HG03565 (cell line): ENCODE results near the gene SHROOM3.
"Not testable (repeated sequence)": the region's sequence is repeated elsewhere in the genome, so short reads cannot be mapped to it uniquely, and the experiment has no call there.

ENCODE experiments used
- ATAC-seq: cut with Tn5 transposase; IDR thresholded peaks from one replicate; pipeline ENCODE4 v1.9.1; 2021; ENCODE audit warnings: mild to moderate bottlenecking, moderate library complexity; ENCODE audit not compliant: unreplicated experiment

Gene SHROOM3

GRCh38 chr4:76708971-76709771 is 274.1 kb downstream of the SHROOM3 start:
- no peak for ATAC-seq

- ATAC-seq = no peak
Measured at GRCh38 chr4:76709772-76710090, 274.7 kb downstream of the SHROOM3 start.

DNA sequence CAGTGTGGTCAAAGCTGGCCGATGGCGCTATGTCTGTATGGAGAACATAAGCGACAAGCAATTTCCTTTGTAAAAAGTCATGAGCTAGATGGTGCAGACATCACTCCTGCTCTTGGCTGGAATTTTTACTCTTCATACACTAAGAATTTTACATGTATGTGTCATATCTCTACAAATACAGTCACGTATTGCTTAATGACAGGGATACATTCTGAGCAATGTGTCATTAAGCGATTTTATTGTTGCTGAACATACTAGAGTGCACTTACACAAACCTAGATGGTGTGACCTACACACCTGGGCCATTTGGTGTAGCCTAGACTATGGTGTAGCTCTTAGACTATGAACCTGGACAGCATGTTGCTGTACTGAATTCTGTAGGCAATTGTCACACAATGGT is 277.5 kb downstream of the SHROOM3 start:
- no peak for ATAC-seq

DNA sequence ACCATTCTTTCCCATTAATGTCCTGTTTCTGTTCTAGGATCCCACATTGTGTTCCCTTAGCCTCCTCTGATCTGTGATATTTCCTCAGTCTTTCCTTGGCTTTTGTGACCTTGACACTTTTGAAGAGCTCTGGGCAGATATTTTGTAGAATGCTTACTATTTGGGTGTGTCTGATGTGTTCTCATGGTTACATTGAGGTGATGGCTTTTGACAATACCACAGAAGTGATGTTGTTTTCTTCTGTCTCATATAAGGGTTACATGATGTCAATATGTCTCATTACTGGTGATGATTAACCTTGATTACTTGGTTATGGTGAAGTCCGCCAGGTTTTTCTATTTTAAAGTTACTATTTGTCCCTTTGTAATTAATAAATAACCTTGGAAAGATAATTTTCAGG is 279.2 kb downstream of the SHROOM3 start:
- no peak for ATAC-seq

- no peak for ATAC-seq
Measured at GRCh38 chr4:76716020-76716419, 281.0 kb downstream of the SHROOM3 start.

- ATAC-seq = no peak
Measured at GRCh38 chr4:76716658-76717057, 281.6 kb downstream of the SHROOM3 start.

DNA sequence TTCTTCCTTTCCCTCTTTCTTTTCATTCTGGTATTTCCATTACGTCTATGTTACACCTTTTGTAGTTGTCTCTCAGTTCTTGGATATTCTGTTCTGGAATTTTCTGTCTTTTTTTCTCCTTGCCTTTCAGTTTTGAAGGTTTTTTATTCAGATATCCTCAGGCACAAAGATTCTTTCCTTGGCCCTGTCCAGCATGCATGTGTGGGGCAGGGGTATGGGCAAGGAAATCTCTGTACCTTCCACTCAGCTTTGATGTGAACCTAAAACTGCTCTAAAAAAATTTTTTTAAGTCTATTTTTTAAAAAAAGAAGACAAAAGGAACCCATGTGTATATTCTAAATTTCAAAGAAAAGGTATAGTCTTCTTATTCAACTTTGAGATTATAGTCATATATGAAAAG is 282.4 kb downstream of the SHROOM3 start:
- no peak for ATAC-seq

DNA sequence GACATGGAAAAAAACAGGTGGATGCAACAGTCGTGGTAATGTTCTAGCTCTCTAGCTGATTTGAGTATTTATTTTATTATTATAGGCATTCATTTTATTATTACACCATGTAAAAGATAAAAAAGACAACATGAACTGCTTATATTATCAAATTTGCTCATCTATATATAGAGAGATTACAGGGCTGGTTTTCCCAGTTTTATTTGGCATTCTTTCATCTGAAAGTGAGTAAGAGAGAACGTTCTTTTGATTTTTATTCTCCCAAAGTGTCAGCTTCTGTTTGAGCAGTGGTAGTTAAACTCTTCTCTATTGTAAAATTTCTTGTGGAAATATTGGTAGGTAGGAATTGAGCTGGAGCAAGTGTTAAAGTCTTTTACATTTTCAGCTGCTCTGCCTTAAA is 283.0 kb downstream of the SHROOM3 start:
- no peak for ATAC-seq

DNA sequence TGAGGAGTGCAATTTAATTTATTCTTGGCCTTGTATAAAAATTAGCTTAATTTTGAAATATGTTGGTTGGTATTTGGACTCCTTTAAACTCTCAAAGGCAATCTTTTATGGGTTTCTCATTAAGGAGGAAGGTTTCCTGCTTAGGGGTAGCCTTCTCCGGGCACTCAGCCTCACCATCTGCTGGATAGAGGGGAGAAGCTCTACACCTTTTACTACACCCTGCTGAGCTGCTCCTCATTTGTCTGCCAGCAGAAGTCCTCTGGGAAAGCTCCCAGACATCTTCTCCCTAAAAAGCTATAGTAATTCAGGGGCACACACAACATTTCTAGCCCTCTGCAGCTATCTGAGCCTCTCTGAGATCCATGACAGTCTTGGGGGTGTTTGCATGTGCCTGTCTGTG is 283.8 kb downstream of the SHROOM3 start:
- ATAC-seq = no peak

DNA sequence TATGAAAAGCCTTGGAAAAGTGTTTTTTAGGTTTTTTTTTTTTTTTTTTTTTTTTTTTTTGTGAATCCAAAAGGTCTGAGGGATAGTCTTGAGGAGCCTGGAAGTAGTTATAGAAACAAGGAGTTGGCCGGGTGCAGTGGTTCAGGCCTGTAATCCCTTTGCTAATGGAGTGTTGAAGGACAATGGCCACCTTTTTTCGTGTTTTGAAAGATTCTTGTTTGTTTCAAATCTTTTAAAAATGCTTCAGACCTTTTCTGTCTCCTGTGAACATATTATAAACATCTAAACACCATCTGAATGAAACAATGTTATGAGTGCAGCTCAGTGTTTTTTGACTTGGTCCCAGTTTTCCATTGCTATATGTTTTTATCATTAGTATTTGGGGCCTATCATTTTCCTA is 285.1 kb downstream of the SHROOM3 start:
- ATAC-seq = no peak

DNA sequence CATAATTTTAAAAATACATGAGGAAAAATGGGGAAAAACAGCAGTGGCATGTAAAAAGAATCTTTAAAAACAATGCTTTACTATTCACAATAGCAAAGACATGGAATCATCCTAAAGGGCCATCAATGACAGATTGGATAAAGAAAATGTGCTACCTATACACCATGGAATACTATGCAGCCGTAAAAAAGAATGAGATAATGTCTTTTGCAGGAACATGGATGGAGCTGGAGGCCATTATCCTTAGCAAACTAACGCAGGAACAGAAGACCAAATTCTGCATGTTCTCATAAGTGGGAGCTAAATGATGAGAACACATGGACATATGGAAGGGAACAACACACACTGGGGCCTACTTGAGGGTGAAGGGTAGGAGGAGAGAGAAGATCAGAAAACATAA is 287.1 kb downstream of the SHROOM3 start:
- ATAC-seq = not testable (repeated sequence)

- ATAC-seq = no peak
Measured at GRCh38 chr4:76722838-76723237, 287.8 kb downstream of the SHROOM3 start.

GRCh38 chr4:76723373-76723772 is 288.3 kb downstream of the SHROOM3 start:
- ATAC-seq = no peak

- ATAC-seq = no peak
Measured at GRCh38 chr4:76723924-76724323, 288.9 kb downstream of the SHROOM3 start.

- ATAC-seq = no peak
Measured at GRCh38 chr4:76725039-76725438, 290.0 kb downstream of the SHROOM3 start.

DNA sequence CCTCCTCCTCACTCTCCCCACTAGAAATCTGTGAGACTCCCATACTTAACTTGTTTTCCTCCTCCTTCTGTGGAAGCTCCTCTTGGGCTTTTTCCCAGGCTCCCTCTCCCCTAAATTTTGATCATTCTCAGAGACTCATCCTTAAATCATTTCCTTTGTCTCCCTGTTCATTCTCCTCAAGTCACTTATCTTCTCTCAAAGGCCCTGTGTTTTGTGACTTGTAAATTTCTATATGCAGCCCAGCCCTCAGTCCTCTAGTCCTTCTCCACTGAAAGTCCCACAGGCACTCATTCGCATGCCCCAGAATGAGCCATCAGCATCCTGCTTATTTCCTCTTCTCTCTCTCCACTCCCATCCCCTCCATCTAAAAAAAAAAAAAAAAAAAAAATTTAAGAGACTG is 291.1 kb downstream of the SHROOM3 start:
- ATAC-seq = no peak

DNA sequence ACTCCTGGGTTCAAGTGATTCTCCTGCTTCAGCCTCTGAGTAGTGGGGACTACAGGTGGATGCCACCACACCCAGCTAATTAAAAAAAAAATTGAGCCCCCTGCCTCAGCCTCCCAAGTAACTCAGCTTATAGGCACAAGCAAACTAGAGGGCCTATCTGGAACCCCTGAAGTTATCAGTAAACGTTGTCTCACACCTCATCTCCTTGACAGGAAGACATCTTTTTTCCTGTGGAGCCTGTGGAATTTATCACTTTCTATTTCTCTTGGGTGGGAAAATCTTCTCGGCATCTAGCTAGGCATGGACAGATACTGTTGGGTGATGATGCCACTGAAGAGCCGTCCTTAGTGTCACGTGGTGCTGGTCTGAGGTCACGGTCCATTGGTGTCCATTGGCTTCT is 291.6 kb downstream of the SHROOM3 start:
- ATAC-seq = no peak

DNA sequence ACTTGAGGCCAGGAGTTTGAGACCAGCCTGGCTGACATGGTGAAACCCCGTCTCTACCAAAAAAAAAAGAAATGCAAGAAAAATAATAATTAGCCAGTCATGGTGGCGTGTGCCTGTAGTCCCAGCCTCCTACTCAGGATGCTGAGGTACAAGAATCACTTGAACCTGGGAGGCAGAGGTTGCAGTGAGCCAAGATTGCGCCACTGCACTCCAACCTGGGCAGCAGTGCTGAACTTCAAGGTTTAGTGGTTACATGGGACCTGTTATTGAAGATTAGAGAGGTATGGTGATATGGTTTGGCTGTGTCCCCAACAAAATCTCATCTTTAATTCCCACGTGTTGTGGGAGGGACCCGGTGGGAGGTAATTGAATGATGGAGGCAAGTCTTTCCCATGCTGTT is 292.9 kb downstream of the SHROOM3 start:
- ATAC-seq = not testable (repeated sequence)

DNA sequence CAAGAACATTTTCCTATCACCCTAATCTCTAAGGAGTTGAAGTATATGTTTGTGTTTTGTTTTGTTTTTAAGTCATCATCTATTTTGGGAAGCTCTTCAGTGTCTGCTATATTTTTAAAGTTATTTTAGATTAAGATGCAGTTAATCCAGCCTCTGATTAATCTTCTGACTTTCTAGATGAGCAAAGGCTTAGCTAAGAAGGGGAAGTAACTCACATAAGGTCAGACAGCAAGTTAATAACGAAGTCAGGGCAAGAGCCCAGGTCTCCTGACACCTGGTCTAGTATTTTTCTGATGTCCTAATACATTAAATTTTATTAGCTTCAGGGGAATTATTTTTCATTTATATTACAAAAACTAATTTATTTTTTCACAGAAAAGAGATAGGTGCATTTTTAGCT is 294.4 kb downstream of the SHROOM3 start:
- ATAC-seq = no peak

DNA sequence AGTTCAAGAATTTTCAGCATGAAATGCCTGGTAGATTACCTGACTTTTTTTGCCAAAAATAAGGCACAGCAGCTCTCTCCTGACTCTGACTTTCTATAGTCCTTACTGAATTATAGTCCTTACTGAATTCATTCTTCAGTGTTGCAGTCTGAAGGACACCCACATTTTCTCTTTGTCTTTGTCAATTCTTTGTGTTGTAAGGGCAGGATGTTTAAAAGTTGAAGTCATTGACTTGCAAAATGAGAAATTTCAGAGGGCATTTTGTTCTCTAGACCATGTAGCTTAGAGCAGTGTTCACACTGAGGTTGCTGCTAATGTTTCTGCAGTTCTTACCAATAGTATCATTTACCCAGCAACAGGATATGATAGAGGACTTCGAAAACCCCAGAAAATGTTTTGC is 295.0 kb downstream of the SHROOM3 start:
- no peak for ATAC-seq

DNA sequence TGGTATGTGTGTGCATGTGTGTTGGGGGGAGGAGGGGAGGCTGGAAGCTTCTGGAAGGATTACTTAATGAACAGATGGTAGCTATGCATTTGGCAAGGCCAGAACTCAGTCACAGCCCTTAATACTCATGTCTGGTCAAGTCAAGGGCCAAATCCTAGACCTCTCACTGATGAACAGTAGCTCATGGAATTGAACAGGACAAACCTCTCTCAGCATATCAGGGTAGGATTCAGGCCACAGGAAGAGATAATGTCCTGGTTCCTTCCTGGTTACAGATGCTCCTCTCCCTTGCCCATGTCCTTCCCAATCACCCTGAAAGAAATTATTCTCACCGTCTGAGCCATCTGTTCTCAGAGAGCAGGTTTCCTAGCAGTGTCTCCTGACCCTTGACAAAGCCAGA is 297.2 kb downstream of the SHROOM3 start:
- no peak for ATAC-seq

GRCh38 chr4:76733068-76733771 is 298.2 kb downstream of the SHROOM3 start:
- ATAC-seq = no peak

DNA sequence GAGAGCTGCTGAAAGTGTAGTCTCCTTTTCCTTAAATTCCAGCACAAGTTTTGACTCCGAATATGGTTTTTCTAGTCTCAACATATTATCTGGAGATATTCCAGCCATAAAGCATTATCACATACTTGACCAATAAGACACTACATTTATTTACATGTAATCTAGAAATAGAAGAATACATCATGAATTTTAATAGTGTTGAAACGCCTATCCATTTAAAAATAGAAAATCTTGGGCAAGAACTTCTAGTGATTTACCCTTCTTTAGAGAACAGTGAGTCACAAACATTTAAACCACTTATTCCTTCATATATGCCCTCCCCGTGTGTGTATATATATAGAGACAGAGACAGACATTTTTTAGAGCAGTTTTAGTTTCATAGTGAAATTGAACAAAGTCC is 301.4 kb downstream of the SHROOM3 start:
- no peak for ATAC-seq
